ENCODE measurements around the gene KRTCAP2. TPM values are rescaled to one million over a fixed set of nuclear protein-coding genes. Genes with fewer than 3 reads are reported as not detected.
"Not testable (repeated sequence)": the region's sequence is repeated elsewhere in the genome, so short reads cannot be mapped to it uniquely, and the experiment has no call there.

Gene KRTCAP2
- polyA plus RNA-seq, 1 experiment, result 102 TPM

DNA sequence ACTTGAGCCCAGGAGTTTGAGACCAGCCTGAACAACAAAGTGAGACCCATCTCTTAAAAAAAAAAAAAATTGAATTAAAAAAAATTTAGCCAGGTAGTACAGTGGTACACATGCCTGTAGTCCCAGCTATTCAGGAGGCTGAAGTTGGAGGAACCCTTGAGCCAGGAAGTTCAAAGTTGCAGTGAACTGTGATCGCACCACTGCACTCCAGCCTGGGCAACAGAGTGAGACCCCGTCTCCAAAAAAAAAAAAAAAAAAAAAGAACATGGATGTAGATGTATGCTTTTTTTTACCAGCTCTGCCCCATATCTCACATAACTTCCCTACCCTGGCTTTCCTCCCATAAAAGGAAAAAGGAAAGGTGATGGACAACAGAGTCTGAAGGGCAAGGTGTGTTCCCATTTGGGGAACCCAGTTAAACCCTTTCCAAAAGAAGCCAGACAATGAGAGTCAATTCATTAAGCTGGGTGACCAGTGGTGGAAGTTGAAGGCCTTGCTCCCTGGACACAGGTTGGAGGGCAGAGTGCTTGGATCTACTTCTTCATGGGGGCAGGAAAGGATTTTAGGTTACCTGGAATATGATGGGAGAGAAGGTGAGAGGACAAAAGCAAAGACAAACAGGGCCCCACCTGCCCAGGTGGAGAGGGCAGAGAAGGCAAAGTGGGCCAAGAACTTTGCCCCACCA is 2.9 kb downstream of the KRTCAP2 start:
- POLR2A ChIA-PET, result no interaction called here
- DNase-seq (ENCODE audit: low read depth, low spot score), result no peak
- CTCF ChIA-PET, result interaction anchor here (0.7 to 12.4 kb wide), 4 partner anchors 16 to 107 kb away, joined by 3 to 317 read pairs (median 18); partner anchors contain the start of gene EFNA4
- Histone ChIP-seq H3K27me3 (ENCODE audit: control insufficient read depth, insufficient read depth, low read length) (no peaks in the 10 kb centered on the region), H3K4me3 (ENCODE audit: low read depth, low read length) (no peak overlapping the region), H3K27ac (ENCODE audit: low read depth, low read length) (no peak overlapping the region), H3K9me3 (ENCODE audit: control insufficient read depth, insufficient read depth, low read length) (no peaks in the 10 kb centered on the region; the same call in 1 of the 2 replicates)
- no peak for TF ChIP-seq CTCF (IDR thresholded peaks at IDR 0.05; ENCODE audit: low read depth, low read length)

GRCh38 chr1:155169541-155169940 is 3.6 kb downstream of the KRTCAP2 start:
- H3K4me3 ChIP-seq (ENCODE audit: low read depth, low read length), result no peak overlapping the region
- H3K27me3 ChIP-seq (ENCODE audit: control insufficient read depth, insufficient read depth, low read length), result no peaks in the 10 kb centered on the region
- ChIA-PET POLR2A (interaction anchor here (0.5 kb wide), 1 partner anchor 25 kb away, joined by 5 read pairs; no protein-coding TSS in a partner anchor), CTCF (interaction anchor here (0.7 to 12.4 kb wide), 10 partner anchors 9 to 173 kb away, joined by 3 to 317 read pairs (median 6); partner anchors contain the start of gene EFNA4)
- no peaks in the 10 kb centered on the region; the same call in 1 of the 2 replicates for H3K9me3 ChIP-seq (ENCODE audit: control insufficient read depth, insufficient read depth, low read length)
- DNase-seq (ENCODE audit: low read depth, low spot score), result no peak
- H3K27ac ChIP-seq (ENCODE audit: low read depth, low read length), result no peak overlapping the region
- no peak for TF ChIP-seq CTCF (IDR thresholded peaks at IDR 0.05; ENCODE audit: low read depth, low read length)

- Histone ChIP-seq H3K27me3 (ENCODE audit: control insufficient read depth, insufficient read depth, low read length) (no peaks in the 10 kb centered on the region), H3K27ac (ENCODE audit: low read depth, low read length) (no peak overlapping the region), H3K9me3 (ENCODE audit: control insufficient read depth, insufficient read depth, low read length) (no peaks in the 10 kb centered on the region; the same call in 1 of the 2 replicates), H3K4me3 (ENCODE audit: low read depth, low read length) (no peak overlapping the region)
- ChIA-PET POLR2A (interaction anchor here (1.5 kb wide), 1 partner anchor 77 kb away, joined by 7 read pairs; no protein-coding TSS in a partner anchor), CTCF (interaction anchor here (0.6 to 12.4 kb wide), 19 partner anchors 8 to 1660 kb away, joined by 3 to 317 read pairs (median 4); no protein-coding TSS in a partner anchor)
- DNase-seq (ENCODE audit: low read depth, low spot score), result no peak
- no peak for TF ChIP-seq CTCF (IDR thresholded peaks at IDR 0.05; ENCODE audit: low read depth, low read length)
Observed at GRCh38 chr1:155168456-155169210, 4.5 kb downstream of the KRTCAP2 start.

DNA sequence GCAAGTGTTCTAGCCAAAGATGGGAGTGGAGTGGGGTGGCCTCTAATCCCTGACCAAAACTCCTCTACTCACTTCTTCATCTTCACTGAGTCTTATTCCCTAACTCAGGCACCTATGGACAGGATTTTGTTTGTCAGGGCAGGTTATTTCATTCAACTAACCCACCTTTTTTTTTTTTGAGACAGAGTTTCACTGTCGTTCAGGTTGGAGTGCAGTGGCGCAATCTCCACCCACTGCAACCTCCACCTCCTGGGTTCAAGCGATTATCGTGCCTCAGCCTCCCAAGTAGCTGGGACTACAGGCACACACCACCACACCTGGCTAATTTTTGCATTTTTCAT is 5.0 kb downstream of the KRTCAP2 start:
- H3K4me3 ChIP-seq (ENCODE audit: low read depth, low read length); H3K27me3 ChIP-seq (ENCODE audit: control insufficient read depth, insufficient read depth, low read length); H3K9me3 ChIP-seq (ENCODE audit: control insufficient read depth, insufficient read depth, low read length); H3K27ac ChIP-seq (ENCODE audit: low read depth, low read length); DNase-seq (ENCODE audit: low read depth, low spot score): not testable (repeated sequence)
- ChIA-PET POLR2A (interaction anchor here (1.5 kb wide), 1 partner anchor 77 kb away, joined by 7 read pairs; no protein-coding TSS in a partner anchor), CTCF (interaction anchor here (0.6 to 12.4 kb wide), 16 partner anchors 11 to 1661 kb away, joined by 3 to 317 read pairs (median 5); no protein-coding TSS in a partner anchor)

DNA sequence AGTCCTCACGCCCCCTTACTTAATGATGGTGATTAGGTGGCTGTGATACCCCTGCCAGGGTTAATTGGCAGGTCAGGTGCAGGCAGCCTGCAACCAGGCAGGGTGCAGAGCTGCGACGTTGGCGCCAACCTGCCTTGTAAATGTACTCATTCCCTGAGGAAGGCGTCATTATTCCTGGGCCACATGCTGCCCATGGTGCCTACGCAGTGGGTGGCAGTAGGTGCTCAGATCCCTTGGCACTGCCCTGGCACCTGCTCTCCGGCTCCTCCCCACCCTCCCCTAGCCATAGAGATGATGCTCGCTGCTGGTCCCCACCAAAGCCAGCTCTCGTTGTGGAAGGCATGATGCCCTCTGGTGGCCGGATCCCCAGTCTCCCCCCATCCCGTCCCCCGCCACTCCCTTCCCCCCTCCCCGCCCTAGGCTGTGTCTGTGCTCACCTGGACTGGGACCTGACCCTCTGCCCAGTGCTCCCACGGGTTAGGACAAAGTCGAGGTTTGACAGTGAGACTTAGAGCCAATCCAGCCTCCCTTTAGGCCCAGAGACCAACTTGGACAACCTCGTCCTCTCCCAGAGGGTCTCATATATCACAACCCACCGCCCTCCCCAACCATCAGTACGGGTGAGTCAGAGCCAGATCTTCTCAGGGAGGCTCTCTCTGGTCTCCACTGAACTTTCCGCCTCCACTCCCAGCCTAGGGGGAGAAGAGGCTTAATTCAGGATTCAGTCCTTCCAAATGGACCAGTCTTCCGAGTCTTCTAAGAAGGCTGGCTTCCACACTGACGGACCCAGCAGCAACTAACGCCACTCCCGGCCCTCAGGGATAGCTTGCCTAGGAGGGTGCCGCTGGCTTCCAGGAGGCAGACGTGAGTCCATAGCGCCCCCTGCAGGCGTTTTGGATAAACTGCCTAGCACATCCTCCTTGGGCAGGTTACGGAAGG is 5.7 kb downstream of the KRTCAP2 start:
- Histone ChIP-seq H3K4me3 (ENCODE audit: low read depth, low read length) (no peak overlapping the region), H3K27ac (ENCODE audit: low read depth, low read length) (no peak overlapping the region), H3K9me3 (ENCODE audit: control insufficient read depth, insufficient read depth, low read length) (no peaks in the 10 kb centered on the region), H3K27me3 (ENCODE audit: control insufficient read depth, insufficient read depth, low read length) (no peaks in the 10 kb centered on the region)
- POLR2A ChIA-PET, result interaction anchor here (1.5 kb wide), 1 partner anchor 76 kb away, joined by 7 read pairs; no protein-coding TSS in a partner anchor
- DNase-seq (ENCODE audit: low read depth, low spot score), result peak; percentile 54
- CTCF ChIA-PET, result interaction anchor here (0.5 to 12.4 kb wide), 16 partner anchors 11 to 224 kb away, joined by 3 to 317 read pairs (median 6); partner anchors contain the start of gene DPM3
- TF ChIP-seq CTCF (IDR thresholded peaks at IDR 0.05; ENCODE audit: low read depth, low read length), result peak; percentile 89
